Osteoblast (primary cell): ENCODE measurements around the gene IGF1R. TPM values are rescaled to one million over a fixed set of nuclear protein-coding genes. Genes with fewer than 3 reads are reported as not detected.

Source experiments
- DNase-seq: peaks from one replicate; pipeline ENCODE4 v3.0.0; 2011; ENCODE audit warnings: low spot score, mixed read lengths; ENCODE audit not compliant: insufficient read length; ENCODE audit errors: missing footprints
- H2AFZ ChIP-seq: 2 replicates; pipeline ENCODE4 v1.6.0; 2011; ENCODE audit warnings: mild to moderate bottlenecking, low read length
- H3K27ac ChIP-seq: 2 replicates; pipeline ENCODE4 v1.5.1; 2011; ENCODE audit warnings: mild to moderate bottlenecking, low read depth, low read length, moderate library complexity
- H3K27me3 ChIP-seq: 2 replicates; pipeline ENCODE4 v1.6.0; 2012; ENCODE audit warnings: mild to moderate bottlenecking, control low read depth, inconsistent platforms, low read length, moderate library complexity; ENCODE audit not compliant: insufficient read depth
- H3K36me3 ChIP-seq: 2 replicates; pipeline ENCODE4 v1.5.1; 2011; ENCODE audit warnings: mild to moderate bottlenecking, low read length, control low read depth, moderate library complexity; ENCODE audit not compliant: insufficient read depth
- H3K4me1 ChIP-seq: 2 replicates; pipeline ENCODE4 v1.5.1; 2011; ENCODE audit warnings: mild to moderate bottlenecking, low read length, control low read depth, moderate library complexity; ENCODE audit not compliant: insufficient read depth
- H3K4me2 ChIP-seq: 2 replicates; pipeline ENCODE4 v1.6.0; 2011; ENCODE audit warnings: mild to moderate bottlenecking, low read length; ENCODE audit not compliant: insufficient read depth
- H3K4me3 ChIP-seq: fragments of 200-600 bp; sonication (generic); 3 replicates; pipeline ENCODE4 v1.5.1; 2012; ENCODE audit warnings: mild to moderate bottlenecking, low read length, inconsistent platforms; ENCODE audit not compliant: insufficient read depth
- H3K79me2 ChIP-seq: 2 replicates; pipeline ENCODE4 v1.6.0; 2012; ENCODE audit warnings: mild to moderate bottlenecking, low read length, control low read depth, inconsistent platforms; ENCODE audit not compliant: insufficient read depth
- H3K9me3 ChIP-seq: 2 replicates; pipeline ENCODE4 v1.5.1; 2011; ENCODE audit warnings: low read depth, low read length, control low read depth
- H4K20me1 ChIP-seq: 2 replicates; pipeline ENCODE4 v1.6.0; 2012; ENCODE audit warnings: mild to moderate bottlenecking, low read length, control low read depth; ENCODE audit not compliant: insufficient read depth
- total RNA-seq: library from RNA; depleted of rRNA; stranded (reverse); fragments of >200 nt; gene quantifications from 2 replicates; pipeline ENCODE4 v1.2.3, GENCODE V29; 2012
- TF ChIP-seq, protein P1 (sequence below): IDR thresholded peaks from 2 replicates; pipeline ENCODE4 v1.5.1; 2011; ENCODE audit warnings: mild to moderate bottlenecking, low read depth, low read length, moderate library complexity; ENCODE audit errors: extremely low read depth

Gene IGF1R
- total RNA-seq, 1 donor, result 18.8 TPM

DNA sequence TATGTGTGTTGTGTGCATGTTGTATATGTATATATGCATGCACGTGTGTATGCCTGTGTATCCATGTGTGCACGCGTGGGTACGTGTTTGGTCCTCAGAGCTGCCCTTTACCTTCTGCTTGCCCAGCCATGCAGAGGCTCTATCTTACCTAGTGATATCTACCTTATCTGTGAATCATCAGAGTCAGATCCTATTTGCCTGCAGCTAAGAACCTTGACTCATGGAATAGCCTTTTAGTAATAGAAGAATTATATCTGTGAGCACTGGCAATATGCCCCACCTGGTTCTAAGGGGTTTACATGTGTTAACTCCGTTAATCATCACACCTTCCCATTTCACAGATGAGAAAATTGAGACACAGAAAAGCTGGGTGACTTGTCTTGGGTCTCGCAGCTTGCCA, 348.3 kb downstream of the IGF1R start:
- Histone ChIP-seq H3K9me3 (no peaks in the 10 kb centered on the region), H4K20me1 (no peaks in the 10 kb centered on the region), H3K27ac (no peak overlapping the region), H3K4me3 (no peak overlapping the region), H3K36me3 (no peaks in the 10 kb centered on the region), H3K27me3 (peaks cover 3% of the 10 kb centered on the region), H2AFZ (no peak overlapping the region), H3K4me1 (no peaks in the 10 kb centered on the region), H3K79me2 (no peaks in the 10 kb centered on the region), H3K4me2 (no peak overlapping the region)
- TF ChIP-seq, protein P1, sequence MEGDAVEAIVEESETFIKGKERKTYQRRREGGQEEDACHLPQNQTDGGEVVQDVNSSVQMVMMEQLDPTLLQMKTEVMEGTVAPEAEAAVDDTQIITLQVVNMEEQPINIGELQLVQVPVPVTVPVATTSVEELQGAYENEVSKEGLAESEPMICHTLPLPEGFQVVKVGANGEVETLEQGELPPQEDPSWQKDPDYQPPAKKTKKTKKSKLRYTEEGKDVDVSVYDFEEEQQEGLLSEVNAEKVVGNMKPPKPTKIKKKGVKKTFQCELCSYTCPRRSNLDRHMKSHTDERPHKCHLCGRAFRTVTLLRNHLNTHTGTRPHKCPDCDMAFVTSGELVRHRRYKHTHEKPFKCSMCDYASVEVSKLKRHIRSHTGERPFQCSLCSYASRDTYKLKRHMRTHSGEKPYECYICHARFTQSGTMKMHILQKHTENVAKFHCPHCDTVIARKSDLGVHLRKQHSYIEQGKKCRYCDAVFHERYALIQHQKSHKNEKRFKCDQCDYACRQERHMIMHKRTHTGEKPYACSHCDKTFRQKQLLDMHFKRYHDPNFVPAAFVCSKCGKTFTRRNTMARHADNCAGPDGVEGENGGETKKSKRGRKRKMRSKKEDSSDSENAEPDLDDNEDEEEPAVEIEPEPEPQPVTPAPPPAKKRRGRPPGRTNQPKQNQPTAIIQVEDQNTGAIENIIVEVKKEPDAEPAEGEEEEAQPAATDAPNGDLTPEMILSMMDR, result no peak
- no peak for DNase-seq

DNA sequence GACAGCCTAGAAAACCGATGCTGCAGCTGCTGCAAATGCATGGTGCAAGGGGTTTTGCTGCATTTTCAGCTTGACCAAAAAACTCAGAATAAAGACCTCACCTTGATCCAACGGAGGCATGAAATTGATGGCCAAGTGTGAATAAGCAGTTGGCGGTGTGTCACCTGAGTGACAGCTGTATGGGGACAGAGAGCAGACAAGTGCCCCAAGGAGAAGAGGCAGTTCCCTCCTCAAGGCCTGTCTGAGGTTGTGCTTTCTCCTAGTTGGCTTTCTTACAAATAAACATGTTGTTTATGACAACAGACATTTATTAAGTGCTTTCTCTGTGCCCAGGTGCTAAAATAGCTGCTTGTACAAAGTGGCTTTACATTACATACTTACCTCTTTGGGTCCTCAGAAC, 349.0 kb downstream of the IGF1R start:
- no peaks in the 10 kb centered on the region for H3K9me3 ChIP-seq
- H3K79me2 ChIP-seq, result no peaks in the 10 kb centered on the region
- no peaks in the 10 kb centered on the region for H3K36me3 ChIP-seq
- no peak overlapping the region for H2AFZ ChIP-seq
- TF ChIP-seq, protein P1, result no peak
- no peak for DNase-seq
- H4K20me1 ChIP-seq, result no peaks in the 10 kb centered on the region
- no peak overlapping the region for H3K4me3 ChIP-seq
- peaks cover 3% of the 10 kb centered on the region for H3K27me3 ChIP-seq
- H3K27ac ChIP-seq, result no peak overlapping the region
- H3K4me1 ChIP-seq, result no peaks in the 10 kb centered on the region
- H3K4me2 ChIP-seq, result no peak overlapping the region

DNA sequence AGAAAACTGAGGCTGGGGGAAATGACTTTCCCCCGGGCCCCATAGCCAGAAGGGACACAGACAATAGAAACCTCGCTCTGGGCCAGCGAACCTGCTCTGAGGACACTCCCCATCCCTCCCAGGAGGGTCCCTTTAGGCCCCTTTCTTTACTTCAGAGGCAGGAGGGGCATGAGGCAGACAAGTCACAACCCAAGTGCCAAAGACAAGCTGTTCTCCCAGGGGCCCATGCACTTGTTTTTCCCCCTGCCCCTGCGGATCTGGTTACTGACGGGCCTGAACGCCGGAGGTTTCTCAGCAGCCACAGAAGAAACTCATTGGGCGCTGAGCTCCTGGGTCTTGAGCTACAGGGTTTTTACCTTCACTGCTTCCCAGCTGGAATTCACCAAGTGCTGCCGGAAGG, 349.4 kb downstream of the IGF1R start:
- Histone ChIP-seq H3K27me3 (peaks cover 3% of the 10 kb centered on the region), H3K9me3 (no peaks in the 10 kb centered on the region), H3K4me1 (no peaks in the 10 kb centered on the region), H3K27ac (no peak overlapping the region), H3K79me2 (no peaks in the 10 kb centered on the region), H3K4me2 (no peak overlapping the region), H3K4me3 (no peak overlapping the region), H4K20me1 (no peaks in the 10 kb centered on the region), H3K36me3 (no peaks in the 10 kb centered on the region), H2AFZ (no peak overlapping the region)
- TF ChIP-seq, protein P1, result no peak
- no peak for DNase-seq

DNA sequence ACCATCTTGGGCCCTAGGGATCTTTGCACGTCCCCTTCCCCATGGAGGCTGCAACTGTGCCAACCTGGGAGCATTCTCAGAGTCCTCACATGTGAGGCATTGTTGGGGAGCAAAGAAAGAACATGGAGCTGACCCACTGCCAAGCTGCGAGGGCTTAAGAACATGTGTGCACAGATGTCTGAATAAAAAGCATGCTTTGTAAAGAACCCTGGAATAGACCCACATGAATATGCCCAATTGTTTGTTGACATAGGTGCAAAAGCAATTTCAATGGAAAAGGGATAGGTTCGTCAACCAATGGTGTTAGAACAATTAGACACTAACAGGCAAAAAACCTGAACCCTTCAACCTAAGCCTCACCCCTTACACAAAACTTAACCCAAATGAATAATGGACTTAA, 349.9 kb downstream of the IGF1R start:
- no peak overlapping the region for H3K27ac ChIP-seq
- H4K20me1 ChIP-seq, result no peaks in the 10 kb centered on the region
- no peak overlapping the region for H2AFZ ChIP-seq
- no peak overlapping the region for H3K4me2 ChIP-seq
- peaks cover 3% of the 10 kb centered on the region for H3K27me3 ChIP-seq
- no peaks in the 10 kb centered on the region for H3K79me2 ChIP-seq
- H3K9me3 ChIP-seq, result no peaks in the 10 kb centered on the region
- H3K4me3 ChIP-seq, result no peak overlapping the region
- no peak for DNase-seq
- no peaks in the 10 kb centered on the region for H3K36me3 ChIP-seq
- TF ChIP-seq, protein P1, result no peak
- H3K4me1 ChIP-seq, result no peaks in the 10 kb centered on the region
